GM12878 (cell line): ENCODE measurements around the gene PLXNA2. TPM values are rescaled to one million over a fixed set of nuclear protein-coding genes. Genes with fewer than 3 reads are reported as not detected.

Experiments used
- ATAC-seq: fragments of 200-7000 bp; cut with Tn5 transposase; 3 replicates; pipeline ENCODE4 v1.9.1; 2020; ENCODE audit warnings: mild to moderate bottlenecking, moderate library complexity
- BruUV-seq: library from RNA; stranded (reverse); fragments of 400-500 nt; replicated peaks from 2 replicates; lab custom pipeline; 2021; lab: Mats Ljungman, UMichigan
- CTCF ChIA-PET: fragments of 300-600 bp; sonication (Branson Sonifier 250); formaldehyde crosslinking; extraction: SDS; loops from one replicate; lab custom pipeline; 2021; ENCODE audit warnings: inconsistent platforms; lab: Yijun Ruan, JAX
- POLR2A ChIA-PET: fragments of 350-600 bp; formaldehyde crosslinking; extraction: SDS; loops from one replicate; lab custom pipeline; 2021; ENCODE audit warnings: inconsistent platforms; lab: Charles Lee
- RAD21 ChIA-PET: fragments of 300-600 bp; sonication (Branson Sonifier 250); formaldehyde crosslinking; loops from one replicate; lab custom pipeline; 2023; ENCODE audit warnings: antibody characterized with exemption; ENCODE audit not compliant: unreplicated experiment; lab: Charles Lee
- SMC1A ChIA-PET: fragments of 300-600 bp; sonication (Branson Sonifier 250); formaldehyde crosslinking; loops from one replicate; lab custom pipeline; 2023; ENCODE audit not compliant: unreplicated experiment, uncharacterized antibody; lab: Charles Lee
- DNase-seq: peaks from one replicate; pipeline ENCODE4 v3.0.0-alpha.2; 2011; ENCODE audit warnings: low read depth, low spot score
- FAIRE-seq: peaks from 3 replicates; lab custom pipeline; 2011; peaks lifted over from hg19 to GRCh38; lab: Jason Lieb, UNC
- H2AFZ ChIP-seq: 2 replicates; pipeline ENCODE4 v1.6.0; 2011; ENCODE audit warnings: low read depth, low read length, control low read depth; ENCODE audit not compliant: control insufficient read depth
- H3K27ac ChIP-seq: 2 replicates; pipeline ENCODE4 v1.5.1; 2011; ENCODE audit warnings: control low read depth; ENCODE audit not compliant: control insufficient read depth, insufficient read depth
- H3K27me3 ChIP-seq, 2 experiments: replicated peaks in 1 of 2; 2 replicates each; pipeline versions ENCODE4 v1.6.0 to v1.6.1; 2011; ENCODE audit warnings: low read length in 1 of 2; ENCODE audit not compliant: control insufficient read depth in 2 of 2, insufficient read depth in 2 of 2
- H3K36me3 ChIP-seq, 2 experiments: 2 replicates each; pipeline ENCODE4 v1.5.1; 2011; ENCODE audit warnings: low read length in 1 of 2; ENCODE audit not compliant: control insufficient read depth in 2 of 2, insufficient read depth in 2 of 2
- H3K4me1 ChIP-seq: 2 replicates; pipeline ENCODE4 v1.6.1; 2011; ENCODE audit warnings: mild to moderate bottlenecking, low read length, moderate library complexity, mixed read lengths; ENCODE audit not compliant: control insufficient read depth, insufficient read depth
- H3K4me2 ChIP-seq: 2 replicates; pipeline ENCODE4 v1.6.0; 2011; ENCODE audit warnings: control low read depth; ENCODE audit not compliant: control insufficient read depth, insufficient read depth
- H3K4me3 ChIP-seq: fragments of 200-600 bp; sonication (generic); 2 replicates; pipeline ENCODE4 v1.5.1; 2016
- H3K79me2 ChIP-seq: 2 replicates; pipeline ENCODE4 v1.6.0; 2011; ENCODE audit warnings: low read length; ENCODE audit not compliant: control insufficient read depth, insufficient read depth
- H3K9ac ChIP-seq: 2 replicates; pipeline ENCODE4 v1.8.0; 2011; ENCODE audit warnings: low read length, control low read depth, mixed read lengths; ENCODE audit not compliant: control insufficient read depth, insufficient read depth
- H3K9me3 ChIP-seq: replicated peaks from 3 replicates; pipeline ENCODE4 v1.5.1; 2011; ENCODE audit warnings: mild to moderate bottlenecking, low read length; ENCODE audit not compliant: control insufficient read depth, insufficient read depth
- H4K20me1 ChIP-seq: 2 replicates; pipeline ENCODE4 v1.6.0; 2011; ENCODE audit not compliant: control insufficient read depth, insufficient read depth
- BCL11A ChIP-seq: IDR thresholded peaks from 2 replicates; pipeline ENCODE4 v1.6.1; 2011; ENCODE audit warnings: low read depth, low read length
- BRCA1 ChIP-seq: IDR thresholded peaks from 2 replicates; pipeline ENCODE4 v1.6.1; 2011; ENCODE audit warnings: low read depth, low read length, improper control_type of control experiment
- CBX5 ChIP-seq: sonication (generic); IDR thresholded peaks from 2 replicates; pipeline ENCODE4 v1.6.1; 2016; ENCODE audit warnings: low read depth, moderate library complexity, mild to moderate bottlenecking, inconsistent platforms
- HCFC1 ChIP-seq: fragments of 150-350 bp; IDR thresholded peaks from 2 replicates; pipeline ENCODE4 v1.6.1; 2014; ENCODE audit warnings: low read length
- HDAC6 ChIP-seq: fragments of 200-600 bp; sonication (generic); IDR thresholded peaks from one replicate; pipeline ENCODE4 v1.8.0; 2017; ENCODE audit warnings: antibody characterized with exemption; ENCODE audit not compliant: unreplicated experiment
- IKZF1 ChIP-seq: fragments of 450-650 bp; conservative IDR thresholded peaks from 2 replicates; pipeline ENCODE4 v1.6.1; 2017; ENCODE audit warnings: antibody characterized with exemption, mild to moderate bottlenecking
- KAT2A ChIP-seq: conservative IDR thresholded peaks from 2 replicates; pipeline ENCODE4 v1.6.1; 2011; ENCODE audit warnings: low read depth, low read length; ENCODE audit not compliant: control insufficient read depth
- POLR2A ChIP-seq: IDR thresholded peaks from 2 replicates; pipeline ENCODE4 v1.6.1; 2011; ENCODE audit warnings: low read depth, mild to moderate bottlenecking, low read length
- POLR2AphosphoS5 ChIP-seq: IDR thresholded peaks from 2 replicates; pipeline ENCODE4 v1.6.1; 2011; ENCODE audit warnings: mild to moderate bottlenecking, low read length, inconsistent platforms
- REST ChIP-seq: IDR thresholded peaks from 2 replicates; pipeline ENCODE4 v1.6.1; 2012; ENCODE audit warnings: mild to moderate bottlenecking, low read depth, low read length
- SREBF1 ChIP-seq: IDR thresholded peaks from 2 replicates; pipeline ENCODE4 v1.6.1; 2012; ENCODE audit warnings: mild to moderate bottlenecking, low read length
- TCF7 ChIP-seq: IDR thresholded peaks from 2 replicates; pipeline ENCODE4 v1.6.1; 2014; ENCODE audit warnings: antibody characterized with exemption, borderline replicate concordance
- USF1 ChIP-seq: IDR thresholded peaks from 2 replicates; pipeline ENCODE4 v1.6.1; 2011; ENCODE audit warnings: borderline replicate concordance, low read depth, mild to moderate bottlenecking, moderate library complexity, mixed read lengths, low read length; ENCODE audit not compliant: insufficient read depth; ENCODE audit errors: extremely low read length
- YY1 ChIP-seq: IDR thresholded peaks from 2 replicates; pipeline ENCODE4 v1.6.1; 2011; ENCODE audit warnings: low read depth, mild to moderate bottlenecking, low read length
- ZBTB40 ChIP-seq: fragments of 450-650 bp; IDR thresholded peaks from 2 replicates; pipeline ENCODE4 v1.6.1; 2016; ENCODE audit warnings: mild to moderate bottlenecking, moderate library complexity, borderline replicate concordance
- ZNF24 ChIP-seq: fragments of 450-650 bp; IDR thresholded peaks from 2 replicates; pipeline ENCODE4 v1.6.1; 2017; ENCODE audit warnings: antibody characterized with exemption, mild to moderate bottlenecking
- WGBS: methylation state at CpG from one replicate; pipeline ENCODE4 v1.1.6; 2016; ENCODE audit warnings: low lambda C conversion rate; ENCODE audit not compliant: insufficient replicate concordance, insufficient coverage; ENCODE audit errors: missing lambda C conversion rate; 5-methylcytosine and 5-hydroxymethylcytosine counted together
- in situ Hi-C: fragments of 300-500 bp; cut with MboI; formaldehyde crosslinking; loops from 9 replicates; pipeline ENCODE4 v1.14.3; 2018; ENCODE audit warnings: mixed read lengths
- intact Hi-C: fragments of 100-400 bp; cut with micrococcal nuclease; formaldehyde crosslinking; loops from one replicate; pipeline ENCODE4 v1.14.2; 2022; ENCODE audit not compliant: unreplicated experiment
- polyA plus RNA-seq, 11 experiments: library from polyadenylated mRNA; depleted of rRNA in 4 of 11; unstranded in 6 of 11; stranded (reverse) in 5 of 11; fragments of >200 nt; fragmentation: Nextera tagmentation in 4 of 11; fragmentation: Illumina TruSeq in 1 of 11; extraction: Ambion mirVana in 4 of 11; extraction: Trizol in 1 of 11; gene quantifications; 1 replicate in 1 of 11; 2 replicates in 10 of 11; pipeline versions ENCODE4 v1.2.1 to v1.2.3, GENCODE V29; 2011 to 2016; ENCODE audit warnings: inconsistent platforms in 2 of 11, missing spikeins in 2 of 11, low read depth in 1 of 11
- total RNA-seq, 4 experiments: library from RNA; depleted of rRNA in 3 of 4; stranded (reverse); fragments of >200 nt in 3 of 4; fragmentation: Illumina TruSeq in 1 of 4; extraction: Trizol in 1 of 4; gene quantifications; 2 replicates each; pipeline versions ENCODE4 v1.2.1 to v1.2.3, GENCODE V29; 2013 to 2021

Gene PLXNA2
- total and polyA plus RNA-seq, 10 of the 15 experiments (the other 5 are each of a cell fraction or from before 2014, with no cell fraction given) = under 0.01 to 0.08 (median 0.07) TPM; not detected in 4

GRCh38 chr1:208161005-208161404 is 83.2 kb downstream of the PLXNA2 start (continued):
- TF ChIP-seq ZBTB40 (no peak), CBX5 (no peak), BRCA1 (no peak), POLR2A (no peak), HCFC1 (no peak)
- TF ChIP-seq, all 136 proteins: peak for 0

GRCh38 chr1:208160259-208160819 is 83.8 kb downstream of the PLXNA2 start:
- no TSS peak for BruUV-seq
- Histone ChIP-seq H3K4me1 (0 out of 2 replicates have a peak, but pooled peaks cover 3% of the 10 kb centered on the region), H3K4me2 (no peak overlapping the region), H3K27ac (no peak overlapping the region), H3K36me3 (no peaks in the 10 kb centered on the region), H3K27me3 (no peaks in the 10 kb centered on the region; a peak in 2 of 4 replicates), H2AFZ (no peak overlapping the region), H3K79me2 (no peaks in the 10 kb centered on the region), H3K9me3 (no peaks in the 10 kb centered on the region), H3K4me3 (no peak overlapping the region), H4K20me1 (no peaks in the 10 kb centered on the region), H3K9ac (no peak overlapping the region)
- intact Hi-C loops (no loop called here), in situ Hi-C loops (no loop called here)
- no peak for ATAC-seq
- ChIA-PET SMC1A (interaction anchor here (1.3 kb wide), 2 partner anchors 12 to 22 kb away, joined by 3 read pairs; no protein-coding TSS in a partner anchor), POLR2A (no interaction called here), RAD21 (no interaction called here), CTCF (interaction anchor here (0.9 to 1.9 kb wide), 4 partner anchors 17 to 85 kb away, joined by 4 to 6 read pairs (median 4); no protein-coding TSS in a partner anchor)
- FAIRE-seq = no peak
- no peak for DNase-seq
- WGBS = 28% methylated on average over 4 of the region's 4 CpGs
- TF ChIP-seq USF1 (no peak), REST (no peak), IKZF1 (no peak), YY1 (no peak), TCF7 (no peak), KAT2A (no peak), POLR2AphosphoS5 (no peak), SREBF1 (no peak), BCL11A (no peak), ZNF24 (no peak), HDAC6 (no peak)
